Measurements from ENCODE around the gene NDUFB4. TPM values are rescaled to one million over a fixed set of nuclear protein-coding genes. Genes with fewer than 3 reads are reported as not detected.

Gene NDUFB4
- polyA plus RNA-seq (2012; ENCODE audit: insufficient read depth, insufficient read length): 938 TPM

- peak within 1 kb of the TSS; percentile 96 for H3K4me3 ChIP-seq (ENCODE audit: low read length)
- DNase-seq (ENCODE audit: low read depth, low spot score): peak; percentile 98
Observed at GRCh38 chr3:120596116-120596852, at the start of gene NDUFB4. NDUFB4 (plus strand) TSS chr3:120596336; CDS start chr3:120596360, 24 bp downstream.

- no peak for DNase-seq (ENCODE audit: low read depth, low spot score)
- H3K4me3 ChIP-seq (ENCODE audit: low read length): no peak overlapping the region
Observed at GRCh38 chr3:120550546-120550945, 45.6 kb upstream of the NDUFB4 start.

- DNase-seq (ENCODE audit: low read depth, low spot score): no peak
- H3K4me3 ChIP-seq (ENCODE audit: low read length): no peak overlapping the region
Observed at GRCh38 chr3:120552184-120553172, 43.7 kb upstream of the NDUFB4 start.

- DNase-seq (ENCODE audit: low read depth, low spot score): no peak
- no peak overlapping the region for H3K4me3 ChIP-seq (ENCODE audit: low read length)
Observed at GRCh38 chr3:120554812-120555606, 41.1 kb upstream of the NDUFB4 start.

GRCh38 chr3:120555657-120556509 is 40.3 kb upstream of the NDUFB4 start:
- DNase-seq (ENCODE audit: low read depth, low spot score): no peak
- H3K4me3 ChIP-seq (ENCODE audit: low read length): no peak overlapping the region

GRCh38 chr3:120557115-120557514 is 39.0 kb upstream of the NDUFB4 start:
- no peak for DNase-seq (ENCODE audit: low read depth, low spot score)
- no peak overlapping the region for H3K4me3 ChIP-seq (ENCODE audit: low read length)

- peak; percentile 61 for DNase-seq (ENCODE audit: low read depth, low spot score)
- H3K4me3 ChIP-seq (ENCODE audit: low read length): peak overlapping the region; percentile 51
Observed at GRCh38 chr3:120558771-120559241, 37.3 kb upstream of the NDUFB4 start.

GRCh38 chr3:120559242-120560061 is 36.7 kb upstream of the NDUFB4 start:
- H3K4me3 ChIP-seq (ENCODE audit: low read length): no peak overlapping the region
- DNase-seq (ENCODE audit: low read depth, low spot score): no peak

GRCh38 chr3:120560304-120561250 is 35.6 kb upstream of the NDUFB4 start:
- DNase-seq (ENCODE audit: low read depth, low spot score): no peak
- no peak overlapping the region for H3K4me3 ChIP-seq (ENCODE audit: low read length)

- peak; percentile 47 for DNase-seq (ENCODE audit: low read depth, low spot score)
- no peak overlapping the region for H3K4me3 ChIP-seq (ENCODE audit: low read length)
Observed at GRCh38 chr3:120561251-120562045, 34.7 kb upstream of the NDUFB4 start.

GRCh38 chr3:120563356-120564022 is 32.6 kb upstream of the NDUFB4 start:
- no peak overlapping the region for H3K4me3 ChIP-seq (ENCODE audit: low read length)
- no peak for DNase-seq (ENCODE audit: low read depth, low spot score)

- H3K4me3 ChIP-seq (ENCODE audit: low read length): no peak overlapping the region
- DNase-seq (ENCODE audit: low read depth, low spot score): no peak
Observed at GRCh38 chr3:120566243-120566975, 29.7 kb upstream of the NDUFB4 start.

GRCh38 chr3:120567370-120568201 is 28.6 kb upstream of the NDUFB4 start:
- DNase-seq (ENCODE audit: low read depth, low spot score): no peak
- H3K4me3 ChIP-seq (ENCODE audit: low read length): no peak overlapping the region

GRCh38 chr3:120568202-120568531 is 28.0 kb upstream of the NDUFB4 start:
- H3K4me3 ChIP-seq (ENCODE audit: low read length): no peak overlapping the region
- DNase-seq (ENCODE audit: low read depth, low spot score): no peak

Data from Jurkat, Clone E6-1 (cell line).